IMR-90 (cell line): ENCODE data around the gene NPAS3. TPM values are rescaled to one million over a fixed set of nuclear protein-coding genes. Genes with fewer than 3 reads are reported as not detected.

Source experiments
- ATAC-seq: fragments of 200-7000 bp; cut with Tn5 transposase; 2 replicates; pipeline ENCODE4 v1.9.1; 2020; ENCODE audit warnings: low read depth, mild to moderate bottlenecking, moderate library complexity
- BruUV-seq: library from RNA; stranded (reverse); fragments of 400-500 nt; replicated peaks from 2 replicates; lab custom pipeline; 2021; lab: Mats Ljungman, UMichigan
- CTCF ChIA-PET: fragments of 300-600 bp; formaldehyde crosslinking; extraction: SDS; loops from one replicate; lab custom pipeline; 2021; ENCODE audit warnings: antibody characterized with exemption; lab: Yijun Ruan, JAX
- POLR2A ChIA-PET: fragments of 300-600 bp; sonication (Branson Sonifier 250); formaldehyde crosslinking; loops from one replicate; lab custom pipeline; 2022; ENCODE audit warnings: antibody characterized with exemption; ENCODE audit not compliant: unreplicated experiment; lab: Charles Lee
- DNase-seq: peaks from one replicate; pipeline ENCODE4 v3.0.0; 2013
- H2AFZ ChIP-seq: replicated peaks from 2 replicates; pipeline ENCODE3; 2013; ENCODE audit warnings: low read length, mild to moderate bottlenecking; ENCODE audit not compliant: poor library complexity
- H2AK5ac ChIP-seq: 2 replicates; pipeline ENCODE4 v1.6.1; 2013; ENCODE audit warnings: low read depth, low read length, inconsistent platforms
- H2AK9ac ChIP-seq: replicated peaks from 2 replicates; pipeline ENCODE3; 2013; ENCODE audit warnings: mild to moderate bottlenecking, low read depth, low read length, moderate library complexity; ENCODE audit not compliant: poor library complexity
- H2BK120ac ChIP-seq: 2 replicates; pipeline ENCODE4 v1.6.1; 2013; ENCODE audit warnings: low read depth, low read length, inconsistent platforms
- H2BK15ac ChIP-seq: 3 replicates; pipeline ENCODE4 v1.6.1; 2013; ENCODE audit warnings: low read depth, low read length, inconsistent platforms
- H2BK20ac ChIP-seq: 2 replicates; pipeline ENCODE4 v1.6.1; 2013; ENCODE audit warnings: low read depth, mild to moderate bottlenecking, inconsistent platforms, low read length, moderate library complexity
- H2BK5ac ChIP-seq: 2 replicates; pipeline ENCODE4 v1.6.1; 2013; ENCODE audit warnings: mild to moderate bottlenecking, low read depth, low read length, inconsistent platforms; ENCODE audit not compliant: poor library complexity, severe bottlenecking
- H3K14ac ChIP-seq: replicated peaks from 2 replicates; pipeline ENCODE4 v1.6.1; 2013; ENCODE audit warnings: low read depth, low read length, inconsistent platforms
- H3K18ac ChIP-seq: 2 replicates; pipeline ENCODE4 v1.6.1; 2013; ENCODE audit warnings: low read depth, low read length, control low read depth
- H3K23ac ChIP-seq: 2 replicates; pipeline ENCODE4 v1.6.1; 2013; ENCODE audit warnings: low read depth, low read length, inconsistent platforms
- H3K27ac ChIP-seq: 2 replicates; pipeline ENCODE4 v1.5.1; 2013; ENCODE audit warnings: mild to moderate bottlenecking, control low read depth, low read length; ENCODE audit not compliant: insufficient read depth
- H3K27me3 ChIP-seq: 2 replicates; pipeline ENCODE4 v1.6.1; 2013; ENCODE audit warnings: low read length; ENCODE audit not compliant: control insufficient read depth, insufficient read depth
- H3K36me3 ChIP-seq: 2 replicates; pipeline ENCODE4 v1.6.1; 2013; ENCODE audit warnings: low read length, mixed read lengths; ENCODE audit not compliant: control insufficient read depth, insufficient read depth
- H3K4ac ChIP-seq: 2 replicates; pipeline ENCODE4 v1.6.1; 2013; ENCODE audit warnings: low read depth, low read length, inconsistent platforms
- H3K4me1 ChIP-seq: 2 replicates; pipeline ENCODE4 v1.6.1; 2013; ENCODE audit warnings: low read length, mixed read lengths; ENCODE audit not compliant: control insufficient read depth, insufficient read depth
- H3K4me2 ChIP-seq: 2 replicates; pipeline ENCODE4 v1.6.1; 2013; ENCODE audit warnings: low read depth, mild to moderate bottlenecking, control low read depth, low read length, moderate library complexity
- H3K4me3 ChIP-seq: 2 replicates; pipeline ENCODE4 v1.5.1; 2013; ENCODE audit warnings: low read depth, mild to moderate bottlenecking, control low read depth, low read length, moderate library complexity; ENCODE audit not compliant: insufficient read depth
- H3K56ac ChIP-seq: 2 replicates; pipeline ENCODE4 v1.6.1; 2013; ENCODE audit warnings: low read length, inconsistent platforms; ENCODE audit not compliant: insufficient read depth; ENCODE audit errors: extremely low read depth
- H3K79me1 ChIP-seq, 2 experiments: 2 replicates each; pipeline ENCODE4 v1.6.1; 2013; ENCODE audit warnings: low read length in 2 of 2, inconsistent platforms in 1 of 2, low read depth in 1 of 2
- H3K9ac ChIP-seq: 2 replicates; pipeline ENCODE4 v1.6.1; 2013; ENCODE audit warnings: low read depth, low read length, control low read depth
- H3K9me1 ChIP-seq: 2 replicates; pipeline ENCODE4 v1.6.1; 2013; ENCODE audit warnings: low read length, inconsistent platforms; ENCODE audit not compliant: insufficient read depth
- H3K9me3 ChIP-seq: 2 replicates; pipeline ENCODE4 v1.6.1; 2013; ENCODE audit warnings: low read length; ENCODE audit not compliant: control insufficient read depth, insufficient read depth
- H4K20me1 ChIP-seq: 2 replicates; pipeline ENCODE4 v1.6.1; 2013; ENCODE audit warnings: low read length, inconsistent platforms; ENCODE audit not compliant: insufficient read depth
- H4K5ac ChIP-seq: 2 replicates; pipeline ENCODE4 v1.6.1; 2013; ENCODE audit warnings: mild to moderate bottlenecking, low read depth, low read length, control low read depth
- H4K8ac ChIP-seq, 2 experiments: 2 replicates each; pipeline ENCODE4 v1.6.1; 2013; ENCODE audit warnings: low read depth in 2 of 2, low read length in 2 of 2, control low read depth in 1 of 2, inconsistent platforms in 1 of 2
- H4K91ac ChIP-seq: 2 replicates; pipeline ENCODE4 v1.6.1; 2013; ENCODE audit warnings: low read depth, low read length, inconsistent platforms; ENCODE audit not compliant: insufficient read depth
- BHLHE40 ChIP-seq: fragments of 150-350 bp; IDR thresholded peaks from 2 replicates; pipeline ENCODE4 v1.6.1; 2016; ENCODE audit warnings: mild to moderate bottlenecking, low read depth, low read length
- CEBPB ChIP-seq: IDR thresholded peaks from 2 replicates; pipeline ENCODE4 v1.6.1; 2012; ENCODE audit warnings: low read depth, low read length, improper control_type of control experiment
- CHD1 ChIP-seq: IDR thresholded peaks from 2 replicates; pipeline ENCODE4 v1.6.1; 2012; ENCODE audit warnings: low read depth, low read length, improper control_type of control experiment
- CTCF ChIP-seq: conservative IDR thresholded peaks from 2 replicates; pipeline ENCODE4 v1.5.1; 2012; ENCODE audit warnings: mild to moderate bottlenecking, low read depth, low read length, improper control_type of control experiment
- FOS ChIP-seq: fragments of 150-350 bp; IDR thresholded peaks from 2 replicates; pipeline ENCODE4 v1.6.1; 2016; ENCODE audit warnings: low read depth, low read length
- MAFK ChIP-seq: IDR thresholded peaks from 2 replicates; pipeline ENCODE4 v1.6.1; 2012; ENCODE audit warnings: low read depth, low read length, improper control_type of control experiment
- MAZ ChIP-seq: IDR thresholded peaks from 2 replicates; pipeline ENCODE4 v1.6.1; 2012; ENCODE audit warnings: low read depth, mild to moderate bottlenecking, low read length, improper control_type of control experiment, moderate library complexity, borderline replicate concordance
- MXI1 ChIP-seq: IDR thresholded peaks from 2 replicates; pipeline ENCODE4 v1.6.1; 2012; ENCODE audit warnings: low read depth, mild to moderate bottlenecking, low read length, moderate library complexity, borderline replicate concordance
- NFE2L2 ChIP-seq: fragments of 150-350 bp; IDR thresholded peaks from 2 replicates; pipeline ENCODE4 v1.6.1; 2016; ENCODE audit warnings: low read depth, mild to moderate bottlenecking, low read length
- POLR2A ChIP-seq: IDR thresholded peaks from 2 replicates; pipeline ENCODE4 v1.6.1; 2012; ENCODE audit warnings: mild to moderate bottlenecking, low read depth, low read length
- RAD21 ChIP-seq: IDR thresholded peaks from 2 replicates; pipeline ENCODE4 v1.6.1; 2012; ENCODE audit warnings: low read length, improper control_type of control experiment
- RCOR1 ChIP-seq: IDR thresholded peaks from 2 replicates; pipeline ENCODE4 v1.6.1; 2012; ENCODE audit warnings: mild to moderate bottlenecking, low read length, improper control_type of control experiment; ENCODE audit not compliant: insufficient replicate concordance
- RFX5 ChIP-seq: IDR thresholded peaks from 2 replicates; pipeline ENCODE4 v1.8.0; 2012; ENCODE audit warnings: low read depth, mild to moderate bottlenecking, low read length, moderate library complexity
- SMC3 ChIP-seq: fragments of 150-350 bp; IDR thresholded peaks from 2 replicates; pipeline ENCODE4 v1.6.1; 2016; ENCODE audit warnings: low read depth, mild to moderate bottlenecking, antibody characterized with exemption, low read length, moderate library complexity
- WGBS, 2 experiments: methylation state at CpG; one replicate each; pipeline versions ENCODE4 v1.1.5 to v1.1.7; 2013; ENCODE audit warnings: missing lambda C conversion rate in 2 of 2; ENCODE audit not compliant: insufficient read length in 1 of 2; ENCODE audit errors: extremely low coverage in 2 of 2; 5-methylcytosine and 5-hydroxymethylcytosine counted together
- dilution Hi-C: fragments of 300-500 bp; cut with HindIII; formaldehyde crosslinking; loops from one replicate; pipeline ENCODE4 v1.14.3; 2018; ENCODE audit warnings: low sequenced_read_pairs; ENCODE audit not compliant: unreplicated experiment
- in situ Hi-C: fragments of 300-500 bp; cut with MboI; formaldehyde crosslinking; loops from 3 replicates; pipeline ENCODE4 v1.14.3; 2019; ENCODE audit warnings: low sequenced_read_pairs, inconsistent platforms, mixed read lengths
- intact Hi-C: fragments of 100-400 bp; cut with micrococcal nuclease; formaldehyde crosslinking; loops from 2 replicates; pipeline ENCODE4 v1.10.0; 2022
- polyA plus RNA-seq, 3 experiments: library from polyadenylated mRNA; depleted of rRNA; stranded (reverse); fragments of >200 nt; gene quantifications; 2 replicates each; pipeline ENCODE4 v1.2.3, GENCODE V29; 2012; ENCODE audit warnings: low replicate concordance in 1 of 3
- total RNA-seq: library from RNA; depleted of rRNA; stranded (reverse); fragments of >200 nt; gene quantifications from 2 replicates; pipeline ENCODE4 v1.2.3, GENCODE V29; 2012
- TF ChIP-seq, protein P1 (sequence below): fragments of 150-350 bp; IDR thresholded peaks from 2 replicates; pipeline ENCODE4 v1.6.1; 2016; ENCODE audit warnings: low read depth, mild to moderate bottlenecking, low read length, moderate library complexity, borderline replicate concordance
- TF ChIP-seq, protein P2 (sequence below): fragments of 150-350 bp; IDR thresholded peaks from 2 replicates; pipeline ENCODE4 v1.6.1; 2017; ENCODE audit warnings: mild to moderate bottlenecking, antibody characterized with exemption, low read length, low read depth

The NPAS3 gene
- total and polyA plus RNA-seq, 2 of the 4 experiments (the other 2 are of a cell fraction) = not detected

DNA sequence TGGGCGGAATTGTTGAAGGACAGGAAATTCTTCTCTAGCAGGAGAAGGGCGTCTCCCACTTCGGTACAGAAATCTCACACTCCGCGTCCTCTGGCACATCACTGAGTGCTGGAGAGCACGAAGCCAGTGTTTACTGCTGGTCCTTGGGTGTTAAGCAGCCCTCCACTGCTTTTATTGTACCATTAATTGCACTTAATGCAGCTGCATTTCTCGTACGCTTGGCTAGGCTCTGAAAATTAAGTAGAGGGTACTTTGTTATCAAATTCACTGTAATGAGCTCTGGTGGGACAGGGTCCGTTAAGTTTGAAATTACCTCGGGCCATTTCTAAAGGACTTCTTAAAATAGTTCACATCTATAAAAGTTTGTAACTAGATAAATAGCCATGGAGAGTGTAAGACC lies 411.2 kb downstream of the NPAS3 start:
- Histone ChIP-seq H3K36me3 (no peaks in the 10 kb centered on the region), H4K5ac (no peak overlapping the region), H2BK20ac (no peak overlapping the region), H3K18ac (no peak overlapping the region), H3K4ac (no peak overlapping the region), H3K9me1 (no peaks in the 10 kb centered on the region), H3K79me1 (no peaks in the 10 kb centered on the region), H4K8ac (no peak overlapping the region), H3K4me1 (no peaks in the 10 kb centered on the region), H2BK120ac (no peak overlapping the region), H3K27me3 (no peaks in the 10 kb centered on the region), H2AK9ac (no peak overlapping the region), H3K4me3 (no peak overlapping the region), H2AK5ac (no peak overlapping the region), H2BK5ac (no peak overlapping the region), H3K23ac (no peak overlapping the region), H3K4me2 (no peak overlapping the region), H2AFZ (no peak overlapping the region), H3K14ac (no peak overlapping the region), H4K20me1 (no peaks in the 10 kb centered on the region), H2BK15ac (no peak overlapping the region), H3K27ac (no peak overlapping the region), H4K91ac (no peak overlapping the region), H3K56ac (no peak overlapping the region), H3K9me3 (no peaks in the 10 kb centered on the region), H3K9ac (no peak overlapping the region)
- DNase-seq (no peak), ATAC-seq (no peak)
- in situ Hi-C loops = no loop called here
- POLR2A ChIA-PET = no interaction called here
- no TSS peak for BruUV-seq
- 20% methylated on average over 1 of the region's 10 CpGs; no CpG with 5 or more reads in 1 of the 2 experiments for WGBS, 2 experiments
- no peak for TF ChIP-seq MAFK
- no peak for TF ChIP-seq CHD1
- TF ChIP-seq POLR2A = no peak
- TF ChIP-seq, protein P1, sequence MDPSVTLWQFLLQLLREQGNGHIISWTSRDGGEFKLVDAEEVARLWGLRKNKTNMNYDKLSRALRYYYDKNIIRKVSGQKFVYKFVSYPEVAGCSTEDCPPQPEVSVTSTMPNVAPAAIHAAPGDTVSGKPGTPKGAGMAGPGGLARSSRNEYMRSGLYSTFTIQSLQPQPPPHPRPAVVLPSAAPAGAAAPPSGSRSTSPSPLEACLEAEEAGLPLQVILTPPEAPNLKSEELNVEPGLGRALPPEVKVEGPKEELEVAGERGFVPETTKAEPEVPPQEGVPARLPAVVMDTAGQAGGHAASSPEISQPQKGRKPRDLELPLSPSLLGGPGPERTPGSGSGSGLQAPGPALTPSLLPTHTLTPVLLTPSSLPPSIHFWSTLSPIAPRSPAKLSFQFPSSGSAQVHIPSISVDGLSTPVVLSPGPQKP = no peak
- TF ChIP-seq RFX5 = no peak
- TF ChIP-seq CEBPB = no peak
- TF ChIP-seq MAZ = no peak
- no peak for TF ChIP-seq CTCF
- TF ChIP-seq BHLHE40 = no peak
- no peak for TF ChIP-seq FOS
- no peak for TF ChIP-seq MXI1
- TF ChIP-seq, protein P2, sequence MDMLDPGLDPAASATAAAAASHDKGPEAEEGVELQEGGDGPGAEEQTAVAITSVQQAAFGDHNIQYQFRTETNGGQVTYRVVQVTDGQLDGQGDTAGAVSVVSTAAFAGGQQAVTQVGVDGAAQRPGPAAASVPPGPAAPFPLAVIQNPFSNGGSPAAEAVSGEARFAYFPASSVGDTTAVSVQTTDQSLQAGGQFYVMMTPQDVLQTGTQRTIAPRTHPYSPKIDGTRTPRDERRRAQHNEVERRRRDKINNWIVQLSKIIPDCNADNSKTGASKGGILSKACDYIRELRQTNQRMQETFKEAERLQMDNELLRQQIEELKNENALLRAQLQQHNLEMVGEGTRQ = no peak
- TF ChIP-seq RCOR1 = no peak
- TF ChIP-seq NFE2L2 = no peak
- TF ChIP-seq SMC3 = no peak
- no peak for TF ChIP-seq RAD21
- CTCF ChIA-PET = no interaction called here
- dilution Hi-C loops = no loop called here
- intact Hi-C loops = no loop called here
